Stimulated activated CD8-positive, alpha-beta memory T cell treated with anti-CD3 and anti-CD28 coated beads, Interleukin-4, amount 100 ng/mL, for 1 hour (primary cell): ENCODE measurements around the gene IFT20.

ENCODE experiments used
- DNase-seq, 2 donors: peaks; one replicate each; pipeline ENCODE4 v3.0.0-alpha.2; 2020; ENCODE audit warnings: low read depth in 2 of 2, low spot score in 1 of 2

The IFT20 gene

GRCh38 chr17:28335201-28335958, at the start of gene IFT20, which contains the start of gene TNFAIP1:
Gene IFT20, minus strand, starts transcription at chr17:28335472. Its CDS starts 3,487 bp downstream, at chr17:28331985.
Gene TNFAIP1, plus strand, starts transcription at chr17:28335761. Its CDS starts 3,761 bp downstream, at chr17:28339522.
- DNase-seq = peak; percentile 85 to 96

DNA sequence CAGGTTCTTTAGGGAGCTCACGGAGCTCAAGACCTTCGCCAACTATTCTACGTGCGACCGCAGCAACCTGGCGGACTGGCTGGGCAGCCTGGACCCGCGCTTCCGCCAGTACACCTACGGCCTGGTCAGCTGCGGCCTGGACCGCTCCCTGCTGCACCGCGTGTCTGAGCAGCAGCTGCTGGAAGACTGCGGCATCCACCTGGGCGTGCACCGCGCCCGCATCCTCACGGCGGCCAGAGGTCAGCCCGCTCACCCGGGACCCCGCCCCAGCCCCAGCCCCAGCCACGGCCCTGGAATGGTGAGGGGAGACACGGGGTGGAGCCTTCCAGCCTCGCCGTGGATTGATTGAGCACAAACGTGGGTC, 49.7 kb upstream of the IFT20 start:
- no peak for DNase-seq

DNA sequence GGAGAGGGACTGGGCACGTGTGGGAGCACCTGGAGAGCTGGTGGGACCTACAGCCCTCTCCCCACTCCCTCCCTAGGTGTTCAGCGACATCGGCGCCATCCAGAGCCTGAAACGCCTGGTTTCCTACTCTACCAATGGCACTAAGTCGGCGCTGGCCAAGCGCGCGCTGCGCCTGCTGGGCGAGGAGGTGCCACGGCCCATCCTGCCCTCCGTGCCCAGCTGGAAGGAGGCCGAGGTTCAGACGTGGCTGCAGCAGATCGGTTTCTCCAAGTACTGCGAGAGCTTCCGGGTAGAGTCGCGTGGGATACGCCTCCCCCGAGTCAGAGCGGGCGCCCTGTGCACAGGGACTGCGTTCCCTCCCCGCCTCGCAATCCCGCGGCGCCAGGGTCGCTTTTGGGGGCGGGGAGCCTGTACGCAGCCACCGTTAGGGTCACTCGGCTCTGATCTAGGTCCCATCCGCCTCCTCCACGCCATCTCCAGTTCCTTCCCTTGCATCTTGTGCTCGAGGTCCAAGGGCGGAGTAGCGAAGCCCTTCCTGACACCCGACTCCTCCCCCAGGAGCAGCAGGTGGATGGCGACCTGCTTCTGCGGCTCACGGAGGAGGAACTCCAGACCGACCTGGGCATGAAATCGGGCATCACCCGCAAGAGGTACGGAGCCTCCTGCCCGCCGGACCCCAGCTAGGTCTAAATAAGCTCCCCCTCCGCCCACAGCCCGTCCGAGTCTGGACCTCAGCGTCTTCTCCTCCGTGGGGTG, 49.2 kb upstream of the IFT20 start:
- peak in 1 of 2 donors; percentile 38 for DNase-seq

DNA sequence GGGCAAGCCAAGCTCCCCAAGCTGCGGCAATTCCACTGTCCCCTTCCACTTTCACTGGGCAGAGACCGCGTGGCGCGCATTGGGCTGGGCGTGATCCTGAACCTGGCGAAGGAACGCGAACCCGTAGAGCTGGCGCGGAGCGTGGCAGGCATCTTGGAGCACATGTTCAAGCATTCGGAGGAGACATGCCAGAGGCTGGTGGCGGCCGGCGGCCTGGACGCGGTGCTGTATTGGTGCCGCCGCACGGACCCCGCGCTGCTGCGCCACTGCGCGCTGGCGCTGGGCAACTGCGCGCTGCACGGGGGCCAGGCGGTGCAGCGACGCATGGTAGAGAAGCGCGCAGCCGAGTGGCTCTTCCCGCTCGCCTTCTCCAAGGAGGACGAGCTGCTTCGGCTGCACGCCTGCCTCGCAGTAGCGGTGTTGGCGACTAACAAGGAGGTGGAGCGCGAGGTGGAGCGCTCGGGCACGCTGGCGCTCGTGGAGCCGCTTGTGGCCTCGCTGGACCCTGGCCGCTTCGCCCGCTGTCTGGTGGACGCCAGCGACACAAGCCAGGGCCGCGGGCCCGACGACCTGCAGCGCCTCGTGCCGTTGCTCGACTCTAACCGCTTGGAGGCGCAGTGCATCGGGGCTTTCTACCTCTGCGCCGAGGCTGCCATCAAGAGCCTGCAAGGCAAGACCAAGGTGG, 46.0 kb upstream of the IFT20 start:
- DNase-seq = no peak

- no peak for DNase-seq
Measured at GRCh38 chr17:28379814-28380801, 44.8 kb upstream of the IFT20 start.

DNA sequence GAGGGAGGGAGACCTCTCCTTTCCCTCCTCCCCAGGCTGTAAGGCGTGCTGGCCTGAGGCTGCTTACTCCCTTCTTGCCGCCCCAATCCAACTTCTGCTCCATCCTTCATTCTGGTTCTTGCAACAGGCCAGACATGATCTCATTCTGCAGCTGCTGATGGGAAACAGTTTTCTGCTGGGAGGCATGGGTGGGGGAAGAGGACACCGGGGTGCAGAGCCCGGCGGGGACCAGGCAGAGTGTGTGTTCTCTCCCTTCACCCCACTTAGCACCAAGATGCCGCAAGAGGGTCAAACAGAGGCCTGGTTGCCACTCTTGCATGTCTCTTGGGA, 37.6 kb upstream of the IFT20 start:
- DNase-seq = no peak

- no peak for DNase-seq
Measured at GRCh38 chr17:28372203-28372944, 37.1 kb upstream of the IFT20 start.

DNA sequence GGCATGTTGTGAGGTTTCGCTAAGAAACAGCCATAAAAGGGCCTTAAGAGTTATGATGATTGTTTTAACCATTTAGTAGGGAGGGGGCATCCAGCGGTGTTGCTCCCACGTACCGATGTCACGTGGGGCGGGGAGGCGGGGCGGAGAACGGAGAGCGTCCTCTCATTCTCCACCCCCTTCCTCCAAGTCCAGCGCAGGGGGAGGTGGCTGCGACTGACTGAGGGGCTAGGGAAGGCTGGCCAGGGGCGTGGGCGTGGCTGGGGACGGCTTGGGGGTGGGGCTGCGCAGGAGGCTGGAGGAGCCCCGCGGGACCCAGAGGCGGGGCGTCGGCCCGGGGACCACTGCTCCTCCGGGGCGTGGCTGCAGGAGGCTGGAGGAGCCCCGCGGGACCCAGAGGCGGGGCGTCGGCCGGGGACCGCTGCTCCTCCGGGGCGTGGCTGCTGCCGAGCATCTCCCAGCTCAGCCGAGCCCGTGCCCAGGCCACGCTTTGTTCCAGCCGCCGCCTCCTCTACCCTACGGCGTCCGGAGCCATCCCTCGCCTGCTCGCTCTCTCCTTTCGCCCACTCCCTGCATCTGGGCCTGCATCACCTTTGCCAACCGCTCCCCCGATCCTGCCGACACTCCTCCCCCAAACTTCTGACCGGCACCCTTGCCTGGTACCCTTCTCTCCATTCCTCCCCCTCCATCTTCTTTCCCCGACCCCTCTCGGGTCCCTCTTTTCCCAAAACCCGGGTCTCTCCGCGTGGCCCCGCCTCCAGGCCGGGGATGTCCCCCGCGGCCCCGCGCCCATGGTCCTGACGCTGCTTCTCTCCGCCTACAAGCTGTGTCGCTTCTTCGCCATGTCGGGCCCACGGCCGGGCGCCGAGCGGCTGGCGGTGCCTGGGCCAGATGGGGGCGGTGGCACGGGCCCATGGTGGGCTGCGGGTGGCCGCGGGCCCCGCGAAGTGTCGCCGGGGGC, 36.3 kb upstream of the IFT20 start, which contains the start of gene SARM1:
Gene SARM1 (plus strand): TSS at position 450 of the 958 bp plus-strand sequence. CDS start 339 bp downstream, at position 789.
- DNase-seq = peak; percentile 60

DNA sequence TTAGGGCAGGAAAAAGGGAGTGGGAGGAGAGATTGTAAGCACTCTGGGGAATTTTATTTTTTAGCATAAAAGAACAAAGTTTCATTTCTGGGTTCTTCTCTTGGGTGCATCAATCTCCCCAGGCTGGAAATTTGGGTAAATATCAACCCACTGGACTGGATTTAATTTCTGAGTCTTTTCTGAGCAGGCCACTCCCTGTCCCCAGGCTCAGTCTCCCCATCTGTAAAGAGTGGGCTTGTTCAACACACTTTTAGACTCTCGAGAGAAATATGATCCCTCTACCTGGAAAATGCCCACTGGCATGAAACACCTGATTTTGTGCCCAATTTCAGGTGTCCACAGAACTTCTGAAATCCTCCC, 35.5 kb upstream of the IFT20 start:
- no peak for DNase-seq

DNA sequence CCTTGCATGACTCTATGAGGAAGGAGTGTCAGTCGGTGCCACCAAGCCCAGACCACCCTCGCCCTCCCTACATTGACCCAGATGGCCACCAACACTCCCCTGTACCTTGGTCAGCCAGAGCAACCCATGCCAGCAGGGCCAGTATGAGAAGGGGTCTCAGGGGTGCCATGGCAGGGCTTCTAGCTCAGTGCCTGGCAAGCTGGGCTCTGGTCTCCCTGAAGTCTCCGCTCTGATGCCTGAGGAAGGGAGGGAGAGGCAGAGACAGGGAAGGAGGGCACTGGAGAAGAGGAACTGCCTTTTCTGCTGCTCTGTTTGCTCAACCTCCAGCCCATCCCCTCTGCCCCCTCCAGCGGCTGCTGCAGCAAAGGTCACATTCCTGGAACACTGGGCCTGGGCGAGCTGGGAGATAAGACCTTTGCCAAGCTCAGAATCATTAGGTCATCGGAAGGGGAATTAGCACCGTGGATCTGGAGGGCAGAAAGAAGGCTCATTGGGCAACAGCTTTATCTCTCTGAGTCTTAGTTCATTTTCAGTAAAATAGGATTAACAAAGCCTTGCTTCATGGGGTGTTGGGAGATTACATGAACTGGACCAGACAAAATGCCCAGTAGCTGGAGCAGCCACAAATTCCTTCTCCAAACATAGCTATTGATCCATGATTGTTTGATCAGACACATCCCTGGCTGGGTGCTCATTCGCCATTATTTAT, 34.9 kb upstream of the IFT20 start, which contains the start of gene VTN:
Gene VTN (minus strand): TSS at position 273 of the 709 bp plus-strand sequence. CDS start 104 bp downstream, at position 169.
- DNase-seq = no peak

GRCh38 chr17:28369684-28370034, 34.4 kb upstream of the IFT20 start:
- no peak for DNase-seq

DNA sequence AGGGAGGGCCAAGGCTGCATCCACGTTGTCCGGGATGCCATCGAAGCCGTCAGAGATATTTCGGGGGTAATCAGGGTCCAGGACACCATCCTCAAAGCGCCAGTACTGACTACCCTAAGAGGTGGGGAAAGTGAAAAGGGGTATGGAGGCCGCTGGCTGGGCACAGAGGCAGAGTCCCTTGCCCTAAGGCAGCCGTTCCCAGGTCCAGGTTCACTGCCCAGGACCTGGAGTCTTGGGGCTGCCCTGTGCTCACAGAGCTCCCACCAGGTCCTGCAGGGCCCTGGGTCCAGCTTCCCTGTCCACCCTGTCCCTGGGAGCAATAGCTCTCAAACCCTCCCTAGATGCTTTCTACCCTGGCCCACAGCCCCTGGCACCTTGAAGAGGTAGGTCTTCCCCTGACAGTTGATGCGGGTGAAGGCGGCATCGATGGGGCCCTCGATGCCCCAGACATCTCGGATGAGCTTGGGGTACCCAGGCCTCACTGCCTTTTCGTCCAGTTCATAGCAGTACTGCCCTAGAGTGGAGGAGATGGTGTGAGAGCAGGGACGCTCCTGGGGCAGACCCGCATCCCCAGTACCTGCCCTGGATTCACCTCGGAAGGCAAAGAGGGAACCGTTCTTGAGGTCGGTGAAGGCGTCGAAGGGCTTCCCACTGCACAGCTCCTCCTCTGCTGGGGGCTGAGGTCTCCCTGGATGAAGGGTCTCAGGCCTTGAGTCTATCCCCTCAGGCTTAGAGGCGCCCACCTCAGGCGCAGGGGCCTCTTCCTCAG, 33.8 kb upstream of the IFT20 start:
- DNase-seq = no peak

DNA sequence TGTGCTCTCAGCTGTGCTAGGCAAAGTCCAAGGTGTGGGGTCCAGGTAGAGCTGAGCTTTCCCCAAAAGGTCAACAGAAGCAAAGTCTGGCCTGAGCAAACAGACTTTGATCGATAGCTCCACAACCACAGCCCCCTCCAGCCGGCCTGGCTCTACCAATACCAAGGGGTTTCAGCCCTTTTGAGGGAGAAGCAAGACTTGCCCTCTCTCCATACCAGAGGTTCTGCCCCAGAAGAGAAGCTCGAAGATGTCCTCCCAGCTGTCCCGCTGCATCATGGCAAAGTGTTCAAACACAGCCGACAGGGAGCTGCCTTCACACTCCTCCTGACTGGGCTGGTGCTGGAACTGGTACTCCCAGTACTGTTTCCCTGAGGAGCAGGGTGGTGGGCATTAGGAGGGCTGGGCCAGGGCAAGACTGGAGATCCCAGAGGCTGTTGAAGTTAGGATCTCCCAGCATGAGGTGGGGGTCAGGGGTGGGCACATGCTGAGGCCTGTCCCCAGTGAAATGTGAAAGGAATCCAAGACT, 33.1 kb upstream of the IFT20 start:
- no peak for DNase-seq

- no peak for DNase-seq
Measured at GRCh38 chr17:28367641-28368305, 32.5 kb upstream of the IFT20 start.

- no peak for DNase-seq
Measured at GRCh38 chr17:28366605-28367004, 31.3 kb upstream of the IFT20 start.

- DNase-seq = no peak
Measured at GRCh38 chr17:28365487-28365886, 30.2 kb upstream of the IFT20 start.
